Upper lobe of left lung (tissue), 4 donors: ENCODE measurements around the gene SLC45A3.

Experiments
- EP300 ChIP-seq, 4 donors: sonication (generic); formaldehyde crosslinking; IDR thresholded peaks; one replicate each; pipeline ENCODE4 v1.5.1; 2017; ENCODE audit warnings: antibody characterized with exemption in 4 of 4, control low read depth in 2 of 4
- POLR2A ChIP-seq, 4 donors: fragments of 450-650 bp; IDR thresholded peaks; one replicate each; pipeline ENCODE4 v1.5.1; 2016 to 2017; ENCODE audit warnings: antibody characterized with exemption in 4 of 4, mild to moderate bottlenecking in 2 of 4
- POLR2AphosphoS5 ChIP-seq, 2 donors: sonication (generic); formaldehyde crosslinking; IDR thresholded peaks; one replicate each; pipeline ENCODE4 v1.5.1; 2017; ENCODE audit warnings: antibody characterized with exemption in 2 of 2
- TF ChIP-seq, protein P1 (sequence below), 6 experiments: fragments of 450-650 bp in 4 of 6; fragments of 200-600 bp in 2 of 6; sonication (generic) in 2 of 6; IDR thresholded peaks; one replicate each; pipeline ENCODE4 v1.5.1; 2016 to 2019; ENCODE audit warnings: antibody characterized with exemption in 6 of 6

- TF ChIP-seq, protein P1, sequence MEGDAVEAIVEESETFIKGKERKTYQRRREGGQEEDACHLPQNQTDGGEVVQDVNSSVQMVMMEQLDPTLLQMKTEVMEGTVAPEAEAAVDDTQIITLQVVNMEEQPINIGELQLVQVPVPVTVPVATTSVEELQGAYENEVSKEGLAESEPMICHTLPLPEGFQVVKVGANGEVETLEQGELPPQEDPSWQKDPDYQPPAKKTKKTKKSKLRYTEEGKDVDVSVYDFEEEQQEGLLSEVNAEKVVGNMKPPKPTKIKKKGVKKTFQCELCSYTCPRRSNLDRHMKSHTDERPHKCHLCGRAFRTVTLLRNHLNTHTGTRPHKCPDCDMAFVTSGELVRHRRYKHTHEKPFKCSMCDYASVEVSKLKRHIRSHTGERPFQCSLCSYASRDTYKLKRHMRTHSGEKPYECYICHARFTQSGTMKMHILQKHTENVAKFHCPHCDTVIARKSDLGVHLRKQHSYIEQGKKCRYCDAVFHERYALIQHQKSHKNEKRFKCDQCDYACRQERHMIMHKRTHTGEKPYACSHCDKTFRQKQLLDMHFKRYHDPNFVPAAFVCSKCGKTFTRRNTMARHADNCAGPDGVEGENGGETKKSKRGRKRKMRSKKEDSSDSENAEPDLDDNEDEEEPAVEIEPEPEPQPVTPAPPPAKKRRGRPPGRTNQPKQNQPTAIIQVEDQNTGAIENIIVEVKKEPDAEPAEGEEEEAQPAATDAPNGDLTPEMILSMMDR (IDR thresholded peaks at IDR 0.05): no peak
- TF ChIP-seq POLR2A (IDR thresholded peaks at IDR 0.05): no peak
- no peak for TF ChIP-seq EP300 (IDR thresholded peaks at IDR 0.05)
- TF ChIP-seq POLR2AphosphoS5 (IDR thresholded peaks at IDR 0.05): no peak
These were observed 19.9 kb downstream of the SLC45A3 start for GRCh38 chr1:205660361-205660760.
